Upper lobe of left lung (tissue), 6 donors: ENCODE measurements around the gene RPL39. TPM values are rescaled to one million over a fixed set of nuclear protein-coding genes. Genes with fewer than 3 reads are reported as not detected.
A peak's percentile ranks its signal among the peaks of the same experiment; 100 is the strongest.

ENCODE experiments used
- ATAC-seq, 2 donors: fragments of 200-7000 bp; cut with Tn5 transposase; one replicate each; pipeline ENCODE4 v1.9.1; 2022; ENCODE audit warnings: mild to moderate bottlenecking in 2 of 2, moderate library complexity in 2 of 2; ENCODE audit not compliant: low FRiP score in 2 of 2
- DNase-seq, 2 donors: peaks; one replicate each; pipeline ENCODE4 v3.0.0-alpha.2; 2019 to 2020
- H3K27ac ChIP-seq, 4 donors: fragments of 200-600 bp; sonication (generic); one replicate each; pipeline ENCODE4 v1.5.1; 2016 to 2019
- H3K27me3 ChIP-seq, 4 donors: fragments of 200-600 bp; sonication (generic); one replicate each; pipeline ENCODE4 v1.5.1; 2017 to 2019
- H3K36me3 ChIP-seq, 4 donors: fragments of 200-600 bp; sonication (generic); one replicate each; pipeline ENCODE4 v1.5.1; 2016 to 2019
- H3K4me1 ChIP-seq, 4 donors: fragments of 200-600 bp; sonication (generic); one replicate each; pipeline ENCODE4 v1.5.1; 2018 to 2019
- H3K4me3 ChIP-seq, 4 donors: fragments of 200-600 bp; sonication (generic); one replicate each; pipeline ENCODE4 v1.5.1; 2017 to 2019; ENCODE audit warnings: mild to moderate bottlenecking in 2 of 4, moderate library complexity in 1 of 4
- H3K9me3 ChIP-seq, 4 donors: fragments of 200-600 bp; sonication (generic); one replicate each; pipeline ENCODE4 v1.5.1; 2018 to 2019
- EP300 ChIP-seq, 4 donors: sonication (generic); formaldehyde crosslinking; IDR thresholded peaks; one replicate each; pipeline ENCODE4 v1.5.1; 2017; ENCODE audit warnings: antibody characterized with exemption in 4 of 4, control low read depth in 2 of 4
- POLR2A ChIP-seq, 4 donors: fragments of 450-650 bp; IDR thresholded peaks; one replicate each; pipeline ENCODE4 v1.5.1; 2016 to 2017; ENCODE audit warnings: antibody characterized with exemption in 4 of 4, mild to moderate bottlenecking in 2 of 4
- POLR2AphosphoS5 ChIP-seq, 2 donors: sonication (generic); formaldehyde crosslinking; IDR thresholded peaks; one replicate each; pipeline ENCODE4 v1.5.1; 2017; ENCODE audit warnings: antibody characterized with exemption in 2 of 2
- WGBS, 2 donors: methylation state at CpG; one replicate each; pipeline ENCODE4 v1.1.5; 2017 to 2018; 5-methylcytosine and 5-hydroxymethylcytosine counted together
- total RNA-seq, 6 donors: library from RNA; depleted of rRNA in 4 of 6; stranded (reverse); fragments of >200 nt in 4 of 6; gene quantifications; one replicate each; pipeline versions ENCODE4 v1.1.0 to v1.2.1, GENCODE V29; 2016 to 2021
- TF ChIP-seq, protein P1 (sequence below), 6 experiments: fragments of 450-650 bp in 4 of 6; fragments of 200-600 bp in 2 of 6; sonication (generic) in 2 of 6; IDR thresholded peaks; one replicate each; pipeline ENCODE4 v1.5.1; 2016 to 2019; ENCODE audit warnings: antibody characterized with exemption in 6 of 6
- donor health status: DM: no; HTN: no; CAD: no; lungs with moderate emphysema.
- donor health status: DM: no; HTN: yes; CAD: no; lungs with severe emphysema.

The RPL39 gene
- total RNA-seq, 6 donors from 2014 or later = 332 to 2,261 (median 1,214) TPM

DNA sequence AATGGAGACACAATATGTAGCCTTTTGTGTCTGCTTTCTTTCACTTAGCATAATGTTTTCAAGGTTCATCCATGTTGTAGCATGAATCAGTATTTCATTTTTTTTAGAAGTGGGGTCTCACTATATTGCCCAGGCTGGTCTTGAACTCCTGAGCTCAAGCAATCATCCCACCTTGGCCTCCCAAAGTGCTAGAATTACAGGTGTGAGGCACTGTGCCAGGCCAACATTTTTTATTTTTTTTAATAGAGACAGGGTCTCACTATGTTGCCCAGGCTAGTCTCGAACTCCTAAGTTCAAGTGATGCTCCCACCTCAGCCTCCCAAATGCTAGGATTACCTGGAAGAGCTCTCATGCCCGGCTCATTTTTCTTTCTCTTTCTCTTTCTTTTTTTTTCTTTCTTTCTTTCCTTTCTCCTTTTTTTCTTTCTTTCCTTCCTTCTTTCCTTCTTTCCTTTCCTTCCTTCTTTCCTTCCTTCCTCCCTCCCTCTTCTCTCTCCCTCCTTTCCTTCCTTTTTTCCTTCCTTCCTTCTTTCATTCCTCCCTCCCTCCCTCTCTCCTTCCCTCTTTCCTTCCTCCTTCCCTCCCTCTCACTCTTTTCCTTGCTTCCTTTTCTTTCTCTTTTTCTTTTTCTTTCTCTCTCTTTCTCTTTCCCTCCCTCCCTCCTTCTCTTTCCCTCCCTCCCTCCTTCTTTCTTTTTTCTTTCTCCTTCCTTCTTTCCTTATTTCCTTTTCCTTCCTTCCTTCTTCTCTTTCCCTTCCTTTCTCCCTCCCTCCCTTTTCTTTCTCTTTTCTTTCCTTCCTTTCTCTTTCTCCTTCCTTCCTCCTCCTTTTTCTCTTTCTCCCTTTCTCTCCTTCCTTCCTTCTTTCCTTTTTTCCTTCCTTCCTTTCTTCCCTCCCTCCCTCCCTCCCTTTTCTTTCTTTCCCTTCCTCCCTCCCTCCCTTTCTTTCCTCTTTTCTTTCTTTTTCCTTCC, 10.1 kb upstream of the RPL39 start:
- ATAC-seq (no peak), DNase-seq (no peak)
- WGBS, 2 donors = 90 to 96% methylated on average over 2 of the region's 2 CpGs
- Histone ChIP-seq H3K27me3 (no peaks in the 10 kb centered on the region), H3K4me1 (no peaks in the 10 kb centered on the region), H3K27ac (no peak overlapping the region), H3K36me3 (no peaks in the 10 kb centered on the region), H3K4me3 (no peak overlapping the region), H3K9me3 (no peaks in the 10 kb centered on the region)
- no peak for TF ChIP-seq POLR2A (IDR thresholded peaks at IDR 0.05)
- TF ChIP-seq, protein P1, sequence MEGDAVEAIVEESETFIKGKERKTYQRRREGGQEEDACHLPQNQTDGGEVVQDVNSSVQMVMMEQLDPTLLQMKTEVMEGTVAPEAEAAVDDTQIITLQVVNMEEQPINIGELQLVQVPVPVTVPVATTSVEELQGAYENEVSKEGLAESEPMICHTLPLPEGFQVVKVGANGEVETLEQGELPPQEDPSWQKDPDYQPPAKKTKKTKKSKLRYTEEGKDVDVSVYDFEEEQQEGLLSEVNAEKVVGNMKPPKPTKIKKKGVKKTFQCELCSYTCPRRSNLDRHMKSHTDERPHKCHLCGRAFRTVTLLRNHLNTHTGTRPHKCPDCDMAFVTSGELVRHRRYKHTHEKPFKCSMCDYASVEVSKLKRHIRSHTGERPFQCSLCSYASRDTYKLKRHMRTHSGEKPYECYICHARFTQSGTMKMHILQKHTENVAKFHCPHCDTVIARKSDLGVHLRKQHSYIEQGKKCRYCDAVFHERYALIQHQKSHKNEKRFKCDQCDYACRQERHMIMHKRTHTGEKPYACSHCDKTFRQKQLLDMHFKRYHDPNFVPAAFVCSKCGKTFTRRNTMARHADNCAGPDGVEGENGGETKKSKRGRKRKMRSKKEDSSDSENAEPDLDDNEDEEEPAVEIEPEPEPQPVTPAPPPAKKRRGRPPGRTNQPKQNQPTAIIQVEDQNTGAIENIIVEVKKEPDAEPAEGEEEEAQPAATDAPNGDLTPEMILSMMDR (IDR thresholded peaks at IDR 0.05) = no peak
- no peak for TF ChIP-seq EP300 (IDR thresholded peaks at IDR 0.05)
- no peak for TF ChIP-seq POLR2AphosphoS5 (IDR thresholded peaks at IDR 0.05)

DNA sequence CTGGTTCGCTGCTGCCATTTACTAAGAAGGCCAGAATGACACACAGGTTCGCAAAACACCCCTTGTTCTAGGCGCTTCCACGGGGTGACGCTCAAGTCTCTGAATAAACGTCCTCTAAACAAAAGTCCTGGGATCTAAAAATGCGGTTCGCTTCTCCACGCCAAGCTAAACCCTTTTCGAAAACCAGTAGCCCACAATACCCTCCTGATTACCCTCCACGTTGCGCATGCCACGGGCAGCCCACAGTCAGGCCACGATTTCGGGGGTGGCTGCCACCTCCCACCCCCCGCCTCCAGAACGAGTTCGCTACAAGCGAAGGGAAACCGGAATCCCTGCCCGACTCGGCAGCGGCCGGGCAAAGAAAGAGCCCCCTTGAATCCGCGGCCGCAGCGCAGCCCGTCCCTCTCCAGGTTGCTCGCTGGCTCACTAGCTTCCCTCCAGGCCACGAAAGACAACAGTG, 423 bp downstream of the RPL39 start:
- no peaks in the 10 kb centered on the region for H3K9me3 ChIP-seq
- H3K36me3 ChIP-seq = peaks cover 0 to 28% (median 5%) of the 10 kb centered on the region in 4 donors
- peak; percentile 30 to 88 for DNase-seq
- ATAC-seq = peak; percentile 11 to 64
- no peak for TF ChIP-seq POLR2A (IDR thresholded peaks at IDR 0.05)
- TF ChIP-seq, protein P1 (IDR thresholded peaks at IDR 0.05) = peak in 1 of 6 experiments; percentile 19
- 0 to 45% methylated on average over 6 to 30 of the region's 31 CpGs for WGBS, 2 donors
- H3K4me3 ChIP-seq = peak overlapping the region; percentile 34 to 70 (median 64)
- H3K4me1 ChIP-seq = peaks cover 6 to 31% (median 15%) of the 10 kb centered on the region in 4 donors
- no peaks in the 10 kb centered on the region for H3K27me3 ChIP-seq
- peak overlapping the region; percentile 89 to 94 (median 92) for H3K27ac ChIP-seq

DNA sequence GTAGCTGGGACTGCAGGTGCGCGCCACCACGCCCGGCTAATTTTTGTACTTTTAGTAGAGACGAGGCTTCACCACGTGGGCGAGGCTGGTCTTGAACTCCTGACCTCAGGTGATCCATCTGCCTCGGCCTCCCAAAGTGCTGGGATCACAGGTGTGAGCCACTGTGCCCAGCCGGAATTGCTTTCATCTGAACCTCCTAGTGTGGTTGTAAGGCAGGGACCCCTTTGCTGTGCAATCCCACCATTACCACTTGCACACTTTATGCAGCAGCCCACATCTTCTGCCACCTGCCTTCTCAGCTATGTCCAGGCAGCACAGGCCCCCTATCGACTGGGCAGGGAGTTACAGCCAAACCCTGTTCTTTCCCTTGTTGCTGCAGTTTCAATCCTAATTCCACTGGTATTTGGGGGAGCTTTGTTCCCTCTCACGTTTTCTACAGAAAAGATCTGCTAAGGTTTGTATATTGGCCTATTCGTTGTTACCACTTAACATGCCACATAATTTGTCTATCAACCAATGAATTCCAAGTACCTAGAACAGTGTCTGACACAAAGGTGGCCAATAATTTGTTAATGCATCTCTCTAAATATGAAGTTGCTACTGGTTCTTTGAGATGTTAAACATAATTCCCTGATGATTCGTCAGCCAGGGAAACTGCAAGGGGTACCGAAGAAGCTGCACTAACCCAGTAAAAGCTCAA, 6.5 kb downstream of the RPL39 start:
- Histone ChIP-seq H3K9me3 (no peaks in the 10 kb centered on the region), H3K27me3 (no peaks in the 10 kb centered on the region), H3K4me3 (no peak overlapping the region), H3K36me3 (peaks cover 0 to 41% (median 11%) of the 10 kb centered on the region in 4 donors), H3K4me1 (peaks cover 4 to 30% (median 14%) of the 10 kb centered on the region in 4 donors), H3K27ac (no peak overlapping the region)
- 70 to 73% methylated on average over 5 to 14 of the region's 14 CpGs for WGBS, 2 donors
- DNase-seq (peak in 1 of 2 donors; percentile 34), ATAC-seq (no peak)
- TF ChIP-seq, protein P1 (IDR thresholded peaks at IDR 0.05) = peak; percentile 20 to 47 (median 40)
- TF ChIP-seq POLR2A (IDR thresholded peaks at IDR 0.05) (no peak), EP300 (IDR thresholded peaks at IDR 0.05) (no peak), POLR2AphosphoS5 (IDR thresholded peaks at IDR 0.05) (no peak)

DNA sequence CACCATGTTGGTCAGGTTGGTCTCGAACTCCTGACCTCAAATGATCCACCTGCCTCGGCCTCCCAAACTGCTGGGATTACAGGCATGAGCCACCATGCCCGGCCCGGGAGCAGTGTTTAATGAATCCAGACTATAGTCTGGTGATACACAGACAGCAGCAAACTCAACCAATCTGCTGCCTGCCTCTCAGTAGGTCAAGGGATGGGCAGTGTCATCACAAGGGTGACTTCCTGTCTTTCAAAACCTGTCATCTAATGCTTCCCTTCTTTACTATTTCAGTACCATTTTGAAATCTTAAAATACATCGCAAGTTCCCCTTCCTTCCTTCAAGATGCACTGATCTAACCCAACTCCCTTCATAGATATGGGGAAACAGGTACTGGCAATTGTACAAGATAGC, 8.4 kb downstream of the RPL39 start:
- ATAC-seq = peak; percentile 42 to 51
- Histone ChIP-seq H3K36me3 (peaks cover 0 to 26% (median 8%) of the 10 kb centered on the region in 4 donors), H3K27me3 (no peaks in the 10 kb centered on the region), H3K27ac (peak overlapping the region in 2 of 4 donors; percentile 30 to 59), H3K4me1 (peaks cover 0 to 12% (median 2%) of the 10 kb centered on the region in 4 donors), H3K9me3 (no peaks in the 10 kb centered on the region), H3K4me3 (no peak overlapping the region)
- no peak for TF ChIP-seq EP300 (IDR thresholded peaks at IDR 0.05)
- no peak for TF ChIP-seq POLR2A (IDR thresholded peaks at IDR 0.05)
- TF ChIP-seq, protein P1 (IDR thresholded peaks at IDR 0.05) = no peak
- peak in 1 of 2 donors; percentile 21 for TF ChIP-seq POLR2AphosphoS5 (IDR thresholded peaks at IDR 0.05)
- WGBS, 2 donors = 75 to 92% methylated on average over 5 of the region's 5 CpGs
- DNase-seq = peak in 1 of 2 donors; percentile 45
